HG02938 (cell line): ENCODE measurements around the gene LRRC56.

Experiments used
- ATAC-seq: cut with Tn5 transposase; IDR thresholded peaks from one replicate; pipeline ENCODE4 v1.9.1; 2021; ENCODE audit warnings: mild to moderate bottlenecking, moderate library complexity; ENCODE audit not compliant: unreplicated experiment

The LRRC56 gene

DNA sequence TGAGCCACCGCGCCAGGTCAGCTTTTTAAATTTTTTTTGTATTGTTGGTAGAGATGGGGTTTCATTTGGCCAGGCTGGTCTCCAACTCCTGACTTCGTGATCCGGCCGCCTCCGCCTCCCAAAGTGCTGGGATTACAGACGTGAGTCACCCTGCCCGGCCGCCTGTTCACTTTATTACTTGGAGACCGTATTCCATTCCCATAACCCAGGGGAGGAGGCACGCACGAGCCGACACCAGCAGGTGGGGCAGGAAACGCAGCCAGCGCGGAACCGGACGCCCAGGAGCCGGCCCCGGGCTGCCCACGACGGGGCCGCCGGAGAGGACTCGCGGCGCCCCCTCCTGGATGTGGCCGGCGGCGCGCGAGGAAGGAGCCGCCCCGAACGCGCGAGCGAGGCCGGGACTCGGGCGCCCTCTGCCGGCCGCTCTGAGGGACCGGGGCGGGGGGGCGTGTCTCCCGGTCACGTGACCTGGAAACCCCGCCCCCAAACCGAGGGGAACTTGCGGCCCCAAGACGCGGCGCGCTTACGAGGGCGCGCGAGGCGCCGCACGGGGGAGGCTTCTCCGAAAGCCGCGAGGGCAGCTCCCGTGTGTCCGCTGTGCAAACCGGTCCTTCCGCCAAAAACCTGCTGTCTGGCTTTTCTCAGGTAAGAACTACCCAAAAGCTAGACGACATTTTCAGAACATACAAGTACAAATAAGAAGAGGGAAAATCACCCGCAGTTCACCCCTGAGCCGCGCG lies 18.7 kb upstream of the LRRC56 start:
- ATAC-seq = no peak

DNA sequence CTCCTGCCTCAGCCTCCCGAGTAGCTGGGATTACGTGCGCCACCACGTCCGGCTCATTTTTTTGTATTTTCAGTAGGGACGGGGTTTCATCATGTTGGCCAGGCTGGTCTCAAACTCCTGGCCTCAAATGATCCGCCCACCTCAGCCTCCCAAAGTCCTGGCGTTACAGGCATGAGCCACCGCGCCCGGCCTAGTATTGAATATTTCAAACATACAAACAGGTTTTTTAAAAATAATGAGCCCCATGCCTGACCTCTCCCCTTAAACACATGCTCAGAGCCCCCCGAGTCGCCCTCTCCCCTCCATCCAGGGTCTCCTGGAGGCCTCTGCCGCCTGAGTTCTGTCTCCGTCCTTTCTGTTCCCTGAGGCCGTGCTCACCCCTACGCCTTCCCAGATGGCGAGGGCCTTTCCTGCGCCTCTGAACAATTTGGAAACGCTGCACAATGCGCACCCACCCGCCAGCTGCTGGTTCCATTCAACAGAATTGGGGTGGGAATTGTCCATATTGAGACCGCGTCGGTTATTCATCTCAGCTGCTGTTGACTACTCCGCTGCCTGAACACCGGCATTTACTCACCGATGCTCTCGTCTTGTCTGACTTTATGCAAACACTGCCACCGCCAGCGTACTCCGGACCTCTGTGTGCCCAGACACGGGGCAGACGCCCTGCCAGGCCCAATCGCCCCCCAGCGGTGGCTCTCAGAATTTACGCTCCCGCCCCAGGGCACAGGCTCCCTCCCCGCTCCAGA lies 16.7 kb upstream of the LRRC56 start:
- ATAC-seq = no peak

DNA sequence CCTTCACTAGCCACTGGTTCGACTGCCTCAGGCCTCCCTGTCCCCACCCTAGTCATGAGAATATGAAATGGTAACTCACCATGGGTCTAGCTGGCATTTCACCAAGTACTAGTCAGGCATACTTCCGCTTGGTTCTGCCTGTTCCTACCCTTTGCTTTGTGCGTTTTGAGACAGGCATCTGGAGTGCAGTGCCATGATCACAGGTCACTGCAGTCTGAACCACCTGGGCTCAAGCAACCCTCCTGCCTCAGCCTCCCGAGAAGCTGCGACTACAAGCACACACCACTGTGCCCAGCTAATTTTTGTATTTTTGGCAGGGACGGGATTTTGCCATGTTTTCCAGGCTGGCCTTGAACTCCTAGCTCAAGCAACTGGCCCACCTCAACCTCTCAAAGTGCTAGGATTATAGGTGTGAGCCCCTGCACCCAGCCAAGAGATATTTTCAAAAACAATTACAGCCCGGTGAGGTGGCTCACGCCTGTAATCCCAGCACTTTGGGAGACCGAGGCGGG lies 16.1 kb upstream of the LRRC56 start:
- no peak for ATAC-seq

DNA sequence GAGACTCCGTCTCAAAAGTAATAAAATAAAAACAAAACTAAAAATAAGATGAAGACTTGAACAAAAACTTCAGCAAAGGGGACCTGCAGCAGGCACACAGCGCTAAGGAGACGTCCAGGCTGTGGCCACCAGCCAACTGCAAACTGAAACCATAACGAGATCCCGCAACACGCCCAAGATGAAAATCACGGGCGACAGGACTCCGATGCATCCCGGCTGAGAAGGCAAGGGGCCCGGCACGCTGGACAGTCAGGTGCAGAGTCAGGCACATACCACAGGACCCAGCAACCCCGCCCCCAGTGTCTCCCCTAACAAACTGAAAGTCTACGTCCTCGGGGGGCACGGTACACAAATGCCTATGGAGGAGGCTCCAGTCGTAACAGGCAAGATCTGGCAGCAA lies 11.1 kb upstream of the LRRC56 start:
- ATAC-seq = no peak

DNA sequence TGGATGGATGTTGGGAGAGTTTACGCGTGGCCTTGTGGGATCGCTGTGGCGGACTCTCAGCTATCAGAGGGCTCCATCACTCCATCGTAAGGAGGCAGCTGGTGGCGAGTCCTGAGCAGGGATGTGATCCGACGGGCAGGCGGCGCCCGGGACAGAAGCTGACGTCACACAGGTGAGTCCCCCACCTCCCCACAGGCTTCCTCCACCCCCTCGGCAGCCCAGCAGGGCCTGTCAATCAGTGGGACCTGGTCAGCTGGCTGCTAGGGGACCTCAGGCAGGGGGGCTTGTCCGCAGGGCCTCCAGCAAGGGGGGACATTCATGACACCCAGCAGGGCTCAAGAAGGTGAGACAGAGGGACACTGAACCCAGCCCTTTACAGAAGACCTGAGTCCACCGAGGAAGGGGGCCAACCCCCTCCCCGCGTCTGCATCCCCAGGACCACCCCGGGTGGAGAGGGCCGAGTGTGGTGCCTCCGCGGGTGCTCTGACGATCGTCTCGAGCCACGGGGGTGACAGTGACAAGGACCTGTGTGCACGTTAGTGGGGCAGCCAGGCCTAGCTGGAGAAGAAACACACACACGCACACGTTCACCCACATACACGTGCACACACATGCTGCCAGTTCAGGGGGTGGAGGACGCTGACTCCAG lies 9.0 kb upstream of the LRRC56 start:
- ATAC-seq = no peak

DNA sequence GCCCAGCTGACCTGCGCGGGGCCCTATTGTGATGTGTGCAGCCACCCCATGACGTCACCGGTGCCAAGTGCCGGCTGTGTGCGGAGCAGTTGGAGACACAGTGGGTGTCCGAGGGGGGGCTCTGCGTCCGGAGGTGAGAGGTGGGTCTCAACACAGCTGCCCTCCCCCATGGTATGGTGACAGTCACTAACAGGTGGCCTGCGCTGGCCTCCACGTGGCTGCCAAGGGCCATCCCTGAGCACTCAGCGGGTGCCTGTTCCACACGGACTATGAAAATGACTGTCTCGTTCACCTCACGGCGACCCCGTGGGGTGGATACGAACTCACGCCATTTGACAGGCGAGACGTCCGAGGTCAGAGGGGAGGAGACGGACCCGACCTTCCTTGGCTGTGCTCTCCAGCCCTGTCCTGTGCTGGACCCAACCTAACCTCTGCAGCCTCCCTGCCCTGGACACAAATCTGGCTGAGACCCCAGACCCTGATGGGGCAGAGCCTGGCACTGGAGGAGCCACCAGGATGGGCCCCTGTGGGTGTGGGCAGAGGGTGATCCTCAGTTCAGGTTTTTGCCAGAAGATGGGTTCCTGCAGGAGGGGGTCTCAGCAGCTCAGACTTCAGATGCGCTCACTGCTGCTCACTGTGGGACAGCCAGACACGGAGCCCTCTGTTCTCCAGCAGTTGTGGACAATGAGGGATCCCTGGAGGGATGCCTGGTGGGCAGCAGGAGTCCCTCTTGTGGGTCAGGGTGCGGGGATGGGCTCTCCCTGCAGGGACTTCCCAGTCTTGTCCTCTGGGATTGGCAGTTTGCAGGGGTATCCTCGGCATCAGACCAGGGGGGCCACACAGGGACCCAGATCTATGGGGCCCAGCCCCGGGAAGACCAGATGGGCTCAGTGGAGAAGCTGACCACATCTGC lies 8.3 kb upstream of the LRRC56 start:
- ATAC-seq = no peak

DNA sequence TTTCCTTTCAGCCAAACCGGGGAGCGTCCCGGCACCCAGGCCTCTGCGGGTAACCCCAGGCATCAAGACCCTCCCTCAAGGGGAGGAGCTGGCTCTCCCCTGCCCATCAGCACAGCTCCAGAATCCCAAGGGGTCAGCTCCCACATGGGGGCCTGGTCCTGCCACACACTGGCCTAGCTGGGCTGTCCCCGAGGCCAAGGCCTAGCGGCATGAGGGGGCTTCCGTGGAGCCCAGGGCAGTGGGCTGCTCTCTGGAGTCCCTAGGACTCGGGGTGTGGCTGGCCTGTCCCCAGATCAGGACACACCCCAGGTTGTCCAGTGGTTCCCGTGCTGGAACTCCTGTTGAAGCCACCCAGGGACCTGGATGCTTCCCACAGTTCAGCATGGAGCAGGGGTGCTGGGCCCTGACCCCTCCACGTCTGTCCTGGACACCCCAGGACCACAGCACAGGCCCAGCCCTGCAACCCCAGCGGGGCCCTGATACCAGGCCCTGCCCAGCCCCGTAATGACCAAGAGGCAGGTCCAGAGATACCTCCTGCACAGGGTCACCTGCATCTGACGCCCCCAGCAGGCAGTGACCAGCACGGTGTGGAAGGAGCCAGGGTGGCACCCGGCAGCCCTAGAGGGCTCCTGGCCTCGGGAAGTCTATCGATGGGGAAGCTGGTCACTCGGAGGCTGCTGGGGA lies 7.5 kb upstream of the LRRC56 start:
- no peak for ATAC-seq

DNA sequence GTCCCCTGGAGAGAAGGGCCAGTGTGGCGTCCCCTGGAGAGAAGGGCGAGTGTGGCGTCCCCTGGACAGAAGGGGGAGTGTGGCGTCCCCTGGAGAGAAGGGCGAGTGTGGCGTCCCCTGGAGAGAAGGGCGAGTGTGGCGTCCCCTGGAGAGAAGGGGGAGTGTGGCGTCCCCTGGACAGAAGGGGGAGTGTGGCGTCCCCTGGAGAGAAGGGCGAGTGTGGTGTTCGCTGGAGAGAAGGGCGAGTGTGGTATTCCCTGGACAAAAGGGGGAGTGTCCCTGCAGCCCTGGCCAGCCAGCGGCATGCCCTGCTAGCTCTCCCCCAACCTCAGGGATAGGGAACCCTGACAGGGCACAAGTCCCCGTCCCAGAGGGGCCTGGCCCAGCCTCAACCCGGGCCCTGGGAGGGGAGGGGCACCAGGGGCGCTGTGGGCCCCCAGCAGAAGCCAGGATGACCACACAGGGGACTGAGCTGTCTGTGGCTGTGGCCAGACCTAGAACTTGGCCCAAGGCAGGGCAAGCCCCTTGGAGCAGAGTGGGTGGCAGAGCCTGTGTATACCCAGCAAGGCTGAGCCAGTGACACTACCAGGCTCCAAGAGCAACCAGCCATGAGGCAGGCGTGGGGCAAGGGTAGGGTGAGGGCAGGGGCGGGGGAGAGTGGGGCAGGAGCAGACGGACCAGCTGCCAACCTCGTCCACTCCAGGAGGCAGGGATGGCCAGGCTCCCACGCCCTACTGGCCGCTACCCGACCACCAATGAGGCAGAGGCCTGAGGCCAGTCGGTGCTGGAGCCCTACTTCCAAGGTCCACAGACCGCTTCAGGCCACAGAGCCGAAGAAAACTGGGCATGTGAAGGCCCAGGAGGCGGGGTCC lies 6.1 kb upstream of the LRRC56 start:
- no peak for ATAC-seq

DNA sequence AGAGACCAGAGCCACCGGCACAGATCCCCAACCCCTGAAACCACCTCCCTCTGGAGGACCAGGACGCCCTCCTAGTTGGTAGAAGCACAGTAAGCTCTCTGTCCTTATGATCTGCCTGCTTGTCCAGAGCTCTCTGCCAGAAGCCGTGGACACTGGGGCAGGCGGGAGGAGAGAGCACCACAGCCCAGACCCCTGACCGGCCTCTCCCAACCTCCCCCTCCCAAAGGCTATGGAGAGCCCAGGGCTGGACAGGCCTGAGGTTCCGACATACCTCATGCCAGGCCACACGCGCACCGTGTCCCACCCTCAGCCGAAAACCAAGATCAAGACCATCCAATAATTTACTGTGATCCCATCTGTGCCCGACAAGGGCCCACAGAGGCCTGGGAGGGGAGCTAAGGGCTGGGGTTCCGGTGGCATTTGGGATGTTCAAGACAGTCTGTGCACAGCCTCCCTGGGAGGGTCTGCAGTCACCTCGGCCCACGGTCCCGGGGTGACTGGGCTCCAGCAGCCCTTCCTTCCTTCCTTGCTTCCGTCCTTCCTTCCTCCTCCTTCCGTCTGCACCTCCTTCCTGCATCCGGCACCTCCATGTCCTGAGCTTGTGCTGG lies 5.3 kb upstream of the LRRC56 start:
- no peak for ATAC-seq

DNA sequence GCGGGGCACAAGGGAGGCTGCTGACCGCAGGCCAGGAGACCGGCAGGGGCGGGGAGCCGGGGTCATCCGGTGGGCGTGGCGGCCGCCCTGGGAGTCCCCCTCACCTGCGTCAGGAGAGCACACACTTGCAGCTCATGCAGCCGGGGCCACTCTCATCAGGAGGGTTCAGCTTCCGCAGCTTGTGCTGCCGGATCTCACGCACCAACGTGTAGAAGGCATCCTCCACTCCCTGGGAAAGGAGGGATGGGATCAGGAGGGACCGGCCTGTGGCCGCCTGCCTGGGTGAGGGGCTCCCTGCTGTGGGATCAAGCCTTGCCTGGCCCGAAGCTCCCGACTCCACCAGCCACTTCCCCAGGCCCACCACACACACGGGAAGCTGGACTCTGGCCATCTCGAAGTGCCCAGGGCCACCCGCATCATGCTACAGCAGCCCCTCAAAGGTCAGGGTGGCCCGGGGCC lies 4.8 kb upstream of the LRRC56 start:
- ATAC-seq = no peak

DNA sequence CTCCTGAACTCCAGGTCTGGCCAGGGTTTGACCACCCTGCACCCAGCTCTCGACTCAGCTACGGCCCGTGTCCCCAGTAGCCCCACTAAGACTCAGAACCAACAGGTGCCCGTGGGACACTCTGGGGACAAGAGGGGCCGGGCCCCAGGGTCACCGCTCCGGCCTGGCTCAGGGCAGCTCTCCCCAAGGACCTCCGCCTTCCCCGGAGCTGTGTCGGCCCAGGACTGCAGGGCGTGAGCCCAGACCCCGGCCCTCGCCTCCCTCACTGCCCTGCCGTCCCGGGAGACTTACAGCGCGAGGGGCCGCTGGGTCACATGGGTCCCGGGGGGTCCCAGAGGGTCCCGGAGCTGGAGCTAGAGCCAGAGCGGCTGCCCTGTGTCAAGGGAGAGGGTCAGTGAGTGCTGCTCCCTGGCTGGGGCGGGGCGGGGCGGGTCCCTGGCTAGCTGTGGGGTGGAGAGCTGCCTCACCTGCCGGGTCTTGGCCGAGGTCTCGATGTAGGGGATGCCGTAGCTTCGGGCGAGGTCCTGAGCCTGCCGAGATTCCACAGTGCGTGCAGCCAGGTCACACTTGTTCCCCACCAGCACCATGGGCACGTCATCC lies 4.2 kb upstream of the LRRC56 start:
- no peak for ATAC-seq

DNA sequence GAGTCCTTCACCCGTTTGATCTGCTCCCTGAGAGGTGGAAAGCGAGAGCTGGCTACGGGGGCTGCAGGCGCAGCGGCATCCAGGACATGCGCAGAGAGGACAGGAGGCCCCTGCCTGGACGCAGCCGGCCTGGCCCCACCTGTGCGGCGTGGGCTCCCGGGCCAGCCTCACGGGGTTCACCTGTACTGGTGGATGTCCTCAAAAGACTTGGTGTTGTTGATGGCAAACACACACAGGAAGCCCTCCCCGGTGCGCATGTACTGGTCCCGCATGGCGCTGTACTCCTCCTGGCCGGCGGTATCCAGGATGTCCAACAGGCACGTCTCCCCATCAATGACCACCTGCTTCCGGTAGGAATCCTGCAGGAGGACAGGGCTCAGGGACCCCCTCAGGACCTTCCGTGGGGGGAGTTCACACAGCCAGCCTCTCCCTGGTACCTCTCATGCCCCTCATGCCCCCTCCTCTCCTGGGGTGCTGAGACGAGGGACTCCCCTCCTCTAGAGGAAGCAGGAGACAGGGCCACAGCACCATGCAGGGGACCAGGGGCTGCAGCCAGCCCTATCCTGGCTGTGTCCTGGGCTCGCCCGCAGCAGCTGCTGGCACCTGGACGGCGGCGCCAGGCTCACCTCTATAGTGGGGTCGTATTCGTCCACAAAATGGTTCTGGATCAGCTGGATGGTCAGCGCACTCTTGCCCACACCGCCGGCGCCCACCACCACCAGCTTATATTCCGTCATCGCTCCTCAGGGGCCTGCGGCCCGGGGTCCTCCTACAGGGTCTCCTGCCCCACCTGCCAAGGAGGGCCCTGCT lies 3.5 kb upstream of the LRRC56 start:
- ATAC-seq = no peak

DNA sequence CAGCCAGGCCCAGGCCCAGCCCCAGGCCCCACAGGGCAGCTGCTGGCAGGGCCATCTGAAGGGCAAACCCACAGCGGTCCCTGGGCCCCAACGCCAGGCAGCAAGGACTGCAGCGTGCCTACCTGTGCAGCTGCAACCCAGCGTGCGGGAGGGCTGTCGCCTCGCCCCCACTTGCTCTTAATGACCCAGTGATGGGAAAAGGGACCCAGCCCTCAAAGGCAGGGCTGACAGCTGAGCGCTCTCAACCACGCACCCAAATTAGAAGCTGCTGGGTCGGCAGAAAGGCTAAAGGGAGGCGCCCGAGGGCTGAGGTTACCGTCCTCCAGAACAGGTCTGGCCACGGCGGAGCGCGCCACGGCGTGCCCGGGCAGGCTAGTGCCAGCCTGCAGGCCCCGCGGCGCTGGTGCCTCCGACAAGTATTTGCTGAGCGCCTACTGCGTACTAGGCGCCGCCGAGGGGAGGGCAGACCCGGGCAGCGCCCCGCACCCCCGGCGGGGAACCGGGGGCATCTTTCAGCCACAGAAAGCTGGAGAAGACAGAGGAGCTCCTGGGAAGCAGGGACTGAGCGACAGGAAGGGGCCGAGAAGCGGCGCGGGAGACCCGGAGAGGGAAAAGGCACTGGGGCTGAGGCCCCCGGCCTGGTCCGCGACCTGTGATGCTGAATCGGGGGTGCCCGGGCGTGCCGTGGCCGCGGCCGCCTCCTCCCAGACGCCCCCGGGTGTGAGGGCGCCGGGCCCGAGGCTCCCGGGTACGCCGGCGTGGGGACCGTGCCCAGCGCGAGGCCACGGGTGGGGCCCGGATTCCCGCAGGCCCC lies 2.7 kb upstream of the LRRC56 start:
- no peak for ATAC-seq

DNA sequence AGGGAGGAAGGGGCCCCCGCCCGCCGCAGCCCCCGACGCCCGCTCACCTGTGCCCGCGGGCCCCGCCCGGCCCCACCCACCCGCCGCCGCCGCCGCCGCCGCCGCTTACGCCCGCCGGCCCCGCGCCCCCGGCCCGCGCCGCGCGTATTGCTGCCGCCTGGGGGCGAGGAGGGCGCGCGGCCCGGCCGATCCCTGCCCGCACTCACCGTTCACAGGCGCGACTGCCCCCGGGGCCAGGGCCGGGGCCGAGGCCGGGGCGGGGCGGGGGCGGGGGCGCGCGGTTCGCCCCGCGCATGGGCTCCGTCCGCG lies 2.2 kb upstream of the LRRC56 start:
- ATAC-seq = no peak

DNA sequence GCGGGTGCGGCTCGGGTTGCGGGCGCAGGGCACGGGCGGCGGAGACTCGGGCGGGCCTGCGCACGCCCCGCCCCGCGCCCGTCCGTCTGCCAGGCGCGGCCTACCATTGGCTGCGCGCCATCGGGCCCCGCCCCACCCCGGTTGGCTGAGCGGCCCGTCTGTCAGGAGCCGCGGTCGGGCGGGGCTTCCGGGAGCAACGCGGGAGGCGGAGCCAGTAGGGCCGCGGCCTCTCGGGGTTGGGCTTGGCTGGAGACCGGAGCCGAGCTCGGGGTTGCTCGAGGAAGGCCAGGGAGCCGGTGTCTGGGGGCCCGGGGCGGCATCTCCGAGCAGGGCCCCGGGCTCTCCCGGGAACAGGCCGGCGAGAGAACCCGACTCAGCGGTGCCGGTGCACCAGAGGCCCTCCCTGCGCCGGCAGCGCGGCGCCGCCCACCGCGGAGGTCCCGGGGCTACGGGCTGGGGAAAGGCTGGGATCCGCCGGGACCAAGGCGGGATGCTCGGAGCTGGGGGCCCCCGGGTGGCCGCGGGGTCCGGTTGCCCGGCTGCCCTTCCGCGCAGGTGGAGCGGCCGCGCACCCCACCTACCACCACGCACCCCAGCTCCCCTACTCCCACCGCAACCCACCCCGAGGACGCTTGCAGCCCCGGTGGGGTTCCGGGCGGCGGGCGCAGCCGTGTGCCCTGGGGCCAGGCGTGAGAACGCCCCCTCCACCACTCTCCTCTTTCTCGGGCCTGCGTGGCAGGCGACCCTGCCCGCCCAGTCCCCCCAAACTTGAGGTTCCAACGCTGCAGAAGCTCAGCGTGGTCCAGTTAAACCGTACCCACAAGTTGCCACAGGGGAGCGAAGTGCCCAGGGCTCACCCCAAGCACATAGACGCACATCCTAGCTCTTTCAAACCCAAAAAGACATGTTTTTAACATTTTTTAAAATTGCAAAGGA lies 1.5 kb upstream of the LRRC56 start, which contains the start of gene HRAS:
Gene HRAS (minus strand): TSS at position 58 of the 936 bp plus-strand sequence.
- peak; percentile 65 for ATAC-seq
